ENCODE results near the gene PAQR5. TPM values are rescaled to one million over a fixed set of nuclear protein-coding genes. Genes with fewer than 3 reads are reported as not detected.

Gene PAQR5
- total RNA-seq, 1 experiment from 2014 or later: 3.4 TPM

- H3K4me3 Mint-ChIP-seq (ENCODE audit: unreplicated experiment): no peak overlapping the region
- peaks cover 6% of the 10 kb centered on the region for H3K4me1 Mint-ChIP-seq (ENCODE audit: low read depth, unreplicated experiment)
- DNase-seq: no peak
- intact Hi-C loops (cut with micrococcal nuclease; ENCODE audit: unreplicated experiment): no loop called here
- H3K4me3 ChIP-seq (ENCODE audit: low read depth, low read length): no peak overlapping the region
- TF ChIP-seq CTCF (IDR thresholded peaks at IDR 0.05; ENCODE audit: insufficient read depth in 1 of 2, low read depth in 1 of 2, low read length in 1 of 2, severe bottlenecking in 1 of 2, unreplicated experiment in 1 of 2): peak in 1 of 2 experiments; percentile 9
- H3K9me3 Mint-ChIP-seq (ENCODE audit: unreplicated experiment): no peaks in the 10 kb centered on the region
- H3K4me1 ChIP-seq: peaks cover 7% of the 10 kb centered on the region; the same call in 1 of the 2 replicates
- ChIA-PET POLR2A (no interaction called here), CTCF (no interaction called here)
- H3K9me3 ChIP-seq: no peaks in the 10 kb centered on the region
- H3K36me3 ChIP-seq (ENCODE audit: control insufficient read depth, insufficient read depth, low read length): no peaks in the 10 kb centered on the region
- no TSS peak for BruUV-seq (replicated peaks)
- no peak overlapping the region for H3K27ac Mint-ChIP-seq (ENCODE audit: unreplicated experiment)
- peaks cover 3% of the 10 kb centered on the region for H3K27me3 Mint-ChIP-seq (ENCODE audit: insufficient read depth, unreplicated experiment)
- no peaks in the 10 kb centered on the region for H3K36me3 Mint-ChIP-seq (ENCODE audit: insufficient read depth, unreplicated experiment)
- no peaks in the 10 kb centered on the region for H3K27me3 ChIP-seq (replicated peaks; ENCODE audit: control insufficient read depth, insufficient read depth, low read length)
Measured at GRCh38 chr15:69303337-69304181, 4.8 kb downstream of the PAQR5 start.

GRCh38 chr15:69304182-69304545 is 5.5 kb downstream of the PAQR5 start:
- TF ChIP-seq CTCF (IDR thresholded peaks at IDR 0.05; ENCODE audit: insufficient read depth in 1 of 2, low read depth in 1 of 2, low read length in 1 of 2, severe bottlenecking in 1 of 2, unreplicated experiment in 1 of 2): no peak
- no peaks in the 10 kb centered on the region for H3K9me3 Mint-ChIP-seq (ENCODE audit: unreplicated experiment)
- intact Hi-C loops (cut with micrococcal nuclease; ENCODE audit: unreplicated experiment): no loop called here
- ChIA-PET POLR2A (no interaction called here), CTCF (no interaction called here)
- Histone ChIP-seq H3K4me3 (ENCODE audit: low read depth, low read length) (no peak overlapping the region), H3K27me3 (replicated peaks; ENCODE audit: control insufficient read depth, insufficient read depth, low read length) (no peaks in the 10 kb centered on the region), H3K4me1 (peaks cover 7% of the 10 kb centered on the region; the same call in 1 of the 2 replicates), H3K9me3 (no peaks in the 10 kb centered on the region), H3K36me3 (ENCODE audit: control insufficient read depth, insufficient read depth, low read length) (no peaks in the 10 kb centered on the region)
- no TSS peak for BruUV-seq (replicated peaks)
- no peaks in the 10 kb centered on the region for H3K36me3 Mint-ChIP-seq (ENCODE audit: insufficient read depth, unreplicated experiment)
- H3K27me3 Mint-ChIP-seq (ENCODE audit: insufficient read depth, unreplicated experiment): peaks cover 3% of the 10 kb centered on the region
- no peak for DNase-seq
- peaks cover 6% of the 10 kb centered on the region for H3K4me1 Mint-ChIP-seq (ENCODE audit: low read depth, unreplicated experiment)
- no peak overlapping the region for H3K27ac Mint-ChIP-seq (ENCODE audit: unreplicated experiment)
- H3K4me3 Mint-ChIP-seq (ENCODE audit: unreplicated experiment): no peak overlapping the region

GRCh38 chr15:69305204-69305931 is 6.7 kb downstream of the PAQR5 start:
- H3K4me3 Mint-ChIP-seq (ENCODE audit: unreplicated experiment): no peak overlapping the region
- POLR2A ChIA-PET: no interaction called here
- no peak overlapping the region for H3K27ac Mint-ChIP-seq (ENCODE audit: unreplicated experiment)
- Histone ChIP-seq H3K9me3 (no peaks in the 10 kb centered on the region), H3K36me3 (ENCODE audit: control insufficient read depth, insufficient read depth, low read length) (no peaks in the 10 kb centered on the region), H3K27me3 (replicated peaks; ENCODE audit: control insufficient read depth, insufficient read depth, low read length) (no peaks in the 10 kb centered on the region), H3K4me1 (no peaks in the 10 kb centered on the region), H3K4me3 (ENCODE audit: low read depth, low read length) (no peak overlapping the region)
- CTCF ChIA-PET: no interaction called here
- H3K36me3 Mint-ChIP-seq (ENCODE audit: insufficient read depth, unreplicated experiment): no peaks in the 10 kb centered on the region
- intact Hi-C loops (cut with micrococcal nuclease; ENCODE audit: unreplicated experiment): no loop called here
- no peaks in the 10 kb centered on the region for H3K4me1 Mint-ChIP-seq (ENCODE audit: low read depth, unreplicated experiment)
- TF ChIP-seq CTCF (IDR thresholded peaks at IDR 0.05; ENCODE audit: insufficient read depth in 1 of 2, low read depth in 1 of 2, low read length in 1 of 2, severe bottlenecking in 1 of 2, unreplicated experiment in 1 of 2): no peak
- no TSS peak for BruUV-seq (replicated peaks)
- DNase-seq: no peak
- H3K9me3 Mint-ChIP-seq (ENCODE audit: unreplicated experiment): no peaks in the 10 kb centered on the region
- H3K27me3 Mint-ChIP-seq (ENCODE audit: insufficient read depth, unreplicated experiment): no peaks in the 10 kb centered on the region
